Measurements from ENCODE around the gene SRD5A3.

DNA sequence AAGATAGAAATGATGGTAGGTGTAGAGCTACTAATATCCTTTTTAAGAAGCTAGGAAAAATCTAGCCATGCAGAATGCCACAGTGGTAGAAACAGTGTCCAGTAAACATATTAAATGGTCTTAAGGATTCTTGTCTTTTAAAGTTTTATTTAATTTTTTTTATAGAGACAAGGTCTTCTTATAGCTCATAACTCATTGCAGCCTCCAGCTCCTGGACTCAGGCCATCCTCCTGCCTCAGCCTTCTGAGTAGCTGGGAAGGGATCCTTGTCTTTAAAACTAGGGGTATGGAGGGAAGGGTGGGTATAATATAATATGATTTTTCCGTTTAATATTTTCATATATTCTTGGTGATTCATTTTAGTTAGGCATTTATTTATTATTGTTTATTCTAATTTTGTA is 53.5 kb downstream of the SRD5A3 start:
- TF ChIP-seq, protein P1, sequence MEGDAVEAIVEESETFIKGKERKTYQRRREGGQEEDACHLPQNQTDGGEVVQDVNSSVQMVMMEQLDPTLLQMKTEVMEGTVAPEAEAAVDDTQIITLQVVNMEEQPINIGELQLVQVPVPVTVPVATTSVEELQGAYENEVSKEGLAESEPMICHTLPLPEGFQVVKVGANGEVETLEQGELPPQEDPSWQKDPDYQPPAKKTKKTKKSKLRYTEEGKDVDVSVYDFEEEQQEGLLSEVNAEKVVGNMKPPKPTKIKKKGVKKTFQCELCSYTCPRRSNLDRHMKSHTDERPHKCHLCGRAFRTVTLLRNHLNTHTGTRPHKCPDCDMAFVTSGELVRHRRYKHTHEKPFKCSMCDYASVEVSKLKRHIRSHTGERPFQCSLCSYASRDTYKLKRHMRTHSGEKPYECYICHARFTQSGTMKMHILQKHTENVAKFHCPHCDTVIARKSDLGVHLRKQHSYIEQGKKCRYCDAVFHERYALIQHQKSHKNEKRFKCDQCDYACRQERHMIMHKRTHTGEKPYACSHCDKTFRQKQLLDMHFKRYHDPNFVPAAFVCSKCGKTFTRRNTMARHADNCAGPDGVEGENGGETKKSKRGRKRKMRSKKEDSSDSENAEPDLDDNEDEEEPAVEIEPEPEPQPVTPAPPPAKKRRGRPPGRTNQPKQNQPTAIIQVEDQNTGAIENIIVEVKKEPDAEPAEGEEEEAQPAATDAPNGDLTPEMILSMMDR (conservative IDR thresholded peaks at IDR 0.05), result no peak
- no peak for TF ChIP-seq ZFX (IDR thresholded peaks at IDR 0.05)

Data from C4-2B (cell line).